ENCODE measurements around the gene KIF23. TPM values are rescaled to one million over a fixed set of nuclear protein-coding genes. Genes with fewer than 3 reads are reported as not detected.
A peak's percentile ranks its signal among the peaks of the same experiment; 100 is the strongest.

KIF23 gene
- total and polyA plus RNA-seq, 5 donors from 2014 or later = 0.74 to 3.8 (median 1.2) TPM

- H3K9me3 Mint-ChIP-seq = no peaks in the 10 kb centered on the region
- no peak for ATAC-seq (ENCODE audit: low read depth in 2 of 2)
- H3K27me3 Mint-ChIP-seq = peaks cover 9% of the 10 kb centered on the region
- Histone ChIP-seq H3K4me1 (ENCODE audit: control insufficient read depth, insufficient read depth, low read length, poor library complexity, severe bottlenecking) (peaks cover 5% of the 10 kb centered on the region), H3K4me3 (ENCODE audit: low read depth, low read length) (no peak overlapping the region), H3K36me3 (ENCODE audit: control insufficient read depth, insufficient read depth, low read length) (no peaks in the 10 kb centered on the region), H3K27me3 (ENCODE audit: control insufficient read depth, insufficient read depth, low read length) (no peaks in the 10 kb centered on the region), H3K27ac (ENCODE audit: insufficient read depth, low read length, poor library complexity, severe bottlenecking) (no peak overlapping the region), H3K9me3 (ENCODE audit: control insufficient read depth in 2 of 2, low read length in 2 of 2) (no peaks in the 10 kb centered on the region)
- no peak overlapping the region for H3K4me3 Mint-ChIP-seq
- DNase-seq = no peak
- peaks cover 0 to 10% (median 5%) of the 10 kb centered on the region in 4 donors for H3K4me1 Mint-ChIP-seq
- H3K36me3 Mint-ChIP-seq = no peaks in the 10 kb centered on the region
- no peak overlapping the region for H3K27ac Mint-ChIP-seq
These were observed 15.7 kb upstream of the KIF23 start for GRCh38 chr15:69398491-69398891.

- Histone ChIP-seq H3K27me3 (ENCODE audit: control insufficient read depth, insufficient read depth, low read length) (peaks cover 2% of the 10 kb centered on the region), H3K4me3 (ENCODE audit: low read depth, low read length) (no peak overlapping the region), H3K4me1 (ENCODE audit: control insufficient read depth, insufficient read depth, low read length, poor library complexity, severe bottlenecking) (no peaks in the 10 kb centered on the region), H3K27ac (ENCODE audit: insufficient read depth, low read length, poor library complexity, severe bottlenecking) (no peak overlapping the region), H3K9me3 (ENCODE audit: control insufficient read depth in 2 of 2, low read length in 2 of 2) (no peaks in the 10 kb centered on the region), H3K36me3 (ENCODE audit: control insufficient read depth, insufficient read depth, low read length) (no peaks in the 10 kb centered on the region)
- ATAC-seq (ENCODE audit: low read depth in 2 of 2) (no peak), DNase-seq (no peak)
- H3K4me1 Mint-ChIP-seq = no peaks in the 10 kb centered on the region
- H3K27ac Mint-ChIP-seq = no peak overlapping the region
- no peaks in the 10 kb centered on the region for H3K9me3 Mint-ChIP-seq
- H3K27me3 Mint-ChIP-seq = peaks cover 18% of the 10 kb centered on the region
- no peak overlapping the region for H3K4me3 Mint-ChIP-seq
- H3K36me3 Mint-ChIP-seq = no peaks in the 10 kb centered on the region
These were observed 13.3 kb upstream of the KIF23 start for GRCh38 chr15:69400850-69401249.

GRCh38 chr15:69402816-69403215, 11.3 kb upstream of the KIF23 start:
- no peaks in the 10 kb centered on the region for H3K36me3 ChIP-seq (ENCODE audit: control insufficient read depth, insufficient read depth, low read length)
- H3K27me3 ChIP-seq (ENCODE audit: control insufficient read depth, insufficient read depth, low read length) = peaks cover 2% of the 10 kb centered on the region
- no peak for DNase-seq
- Mint-ChIP-seq H3K27me3 (peaks cover 16% of the 10 kb centered on the region), H3K27ac (no peak overlapping the region), H3K4me1 (no peaks in the 10 kb centered on the region), H3K4me3 (no peak overlapping the region), H3K9me3 (no peaks in the 10 kb centered on the region), H3K36me3 (no peaks in the 10 kb centered on the region)
- no peaks in the 10 kb centered on the region for H3K4me1 ChIP-seq (ENCODE audit: control insufficient read depth, insufficient read depth, low read length, poor library complexity, severe bottlenecking)
- ATAC-seq (ENCODE audit: low read depth in 2 of 2) = no peak
- H3K4me3 ChIP-seq (ENCODE audit: low read depth, low read length) = no peak overlapping the region
- H3K9me3 ChIP-seq (ENCODE audit: control insufficient read depth in 2 of 2, low read length in 2 of 2) = no peaks in the 10 kb centered on the region
- no peak overlapping the region for H3K27ac ChIP-seq (ENCODE audit: insufficient read depth, low read length, poor library complexity, severe bottlenecking)

- Histone ChIP-seq H3K27me3 (ENCODE audit: control insufficient read depth, insufficient read depth, low read length) (peaks cover 2% of the 10 kb centered on the region), H3K4me1 (ENCODE audit: control insufficient read depth, insufficient read depth, low read length, poor library complexity, severe bottlenecking) (no peaks in the 10 kb centered on the region), H3K36me3 (ENCODE audit: control insufficient read depth, insufficient read depth, low read length) (no peaks in the 10 kb centered on the region), H3K27ac (ENCODE audit: insufficient read depth, low read length, poor library complexity, severe bottlenecking) (no peak overlapping the region), H3K9me3 (ENCODE audit: control insufficient read depth in 2 of 2, low read length in 2 of 2) (no peaks in the 10 kb centered on the region), H3K4me3 (ENCODE audit: low read depth, low read length) (no peak overlapping the region)
- H3K9me3 Mint-ChIP-seq = no peaks in the 10 kb centered on the region
- H3K4me3 Mint-ChIP-seq = no peak overlapping the region
- H3K4me1 Mint-ChIP-seq = no peaks in the 10 kb centered on the region
- H3K27ac Mint-ChIP-seq = no peak overlapping the region
- no peak for DNase-seq
- no peak for ATAC-seq (ENCODE audit: low read depth in 2 of 2)
- no peaks in the 10 kb centered on the region for H3K36me3 Mint-ChIP-seq
- H3K27me3 Mint-ChIP-seq = peaks cover 19% of the 10 kb centered on the region
These were observed 10.6 kb upstream of the KIF23 start for GRCh38 chr15:69403594-69403993.

- Mint-ChIP-seq H3K9me3 (no peaks in the 10 kb centered on the region), H3K27ac (no peak overlapping the region), H3K4me3 (no peak overlapping the region), H3K4me1 (no peaks in the 10 kb centered on the region), H3K36me3 (no peaks in the 10 kb centered on the region), H3K27me3 (peaks cover 19% of the 10 kb centered on the region)
- Histone ChIP-seq H3K27me3 (ENCODE audit: control insufficient read depth, insufficient read depth, low read length) (peaks cover 4% of the 10 kb centered on the region), H3K4me3 (ENCODE audit: low read depth, low read length) (no peak overlapping the region), H3K36me3 (ENCODE audit: control insufficient read depth, insufficient read depth, low read length) (no peaks in the 10 kb centered on the region), H3K9me3 (ENCODE audit: control insufficient read depth in 2 of 2, low read length in 2 of 2) (no peaks in the 10 kb centered on the region), H3K27ac (ENCODE audit: insufficient read depth, low read length, poor library complexity, severe bottlenecking) (no peak overlapping the region), H3K4me1 (ENCODE audit: control insufficient read depth, insufficient read depth, low read length, poor library complexity, severe bottlenecking) (no peaks in the 10 kb centered on the region)
- ATAC-seq (ENCODE audit: low read depth in 2 of 2) (no peak), DNase-seq (no peak)
These were observed 9.0 kb upstream of the KIF23 start for GRCh38 chr15:69405110-69405509.

GRCh38 chr15:69407719-69408400, 6.3 kb upstream of the KIF23 start:
- Histone ChIP-seq H3K27ac (ENCODE audit: insufficient read depth, low read length, poor library complexity, severe bottlenecking) (no peak overlapping the region), H3K4me3 (ENCODE audit: low read depth, low read length) (no peak overlapping the region), H3K27me3 (ENCODE audit: control insufficient read depth, insufficient read depth, low read length) (peaks cover 7% of the 10 kb centered on the region), H3K4me1 (ENCODE audit: control insufficient read depth, insufficient read depth, low read length, poor library complexity, severe bottlenecking) (no peaks in the 10 kb centered on the region), H3K36me3 (ENCODE audit: control insufficient read depth, insufficient read depth, low read length) (no peaks in the 10 kb centered on the region), H3K9me3 (ENCODE audit: control insufficient read depth in 2 of 2, low read length in 2 of 2) (no peaks in the 10 kb centered on the region)
- no peaks in the 10 kb centered on the region for H3K4me1 Mint-ChIP-seq
- H3K9me3 Mint-ChIP-seq = no peaks in the 10 kb centered on the region
- DNase-seq (no peak), ATAC-seq (ENCODE audit: low read depth in 2 of 2) (no peak)
- H3K36me3 Mint-ChIP-seq = no peaks in the 10 kb centered on the region
- peaks cover 22% of the 10 kb centered on the region for H3K27me3 Mint-ChIP-seq
- no peak overlapping the region for H3K27ac Mint-ChIP-seq
- H3K4me3 Mint-ChIP-seq = no peak overlapping the region

GRCh38 chr15:69408841-69409240, 5.3 kb upstream of the KIF23 start:
- H3K36me3 Mint-ChIP-seq = no peaks in the 10 kb centered on the region

GRCh38 chr15:69410248-69410874, 3.8 kb upstream of the KIF23 start:
- Mint-ChIP-seq H3K4me3 (no peak overlapping the region), H3K9me3 (no peaks in the 10 kb centered on the region), H3K27ac (no peak overlapping the region), H3K27me3 (peaks cover 20% of the 10 kb centered on the region), H3K36me3 (no peaks in the 10 kb centered on the region), H3K4me1 (peaks cover 5 to 14% (median 11%) of the 10 kb centered on the region in 4 donors)
- Histone ChIP-seq H3K4me1 (ENCODE audit: control insufficient read depth, insufficient read depth, low read length, poor library complexity, severe bottlenecking) (peaks cover 11% of the 10 kb centered on the region), H3K27me3 (ENCODE audit: control insufficient read depth, insufficient read depth, low read length) (peaks cover 7% of the 10 kb centered on the region), H3K4me3 (ENCODE audit: low read depth, low read length) (no peak overlapping the region), H3K27ac (ENCODE audit: insufficient read depth, low read length, poor library complexity, severe bottlenecking) (no peak overlapping the region), H3K9me3 (ENCODE audit: control insufficient read depth in 2 of 2, low read length in 2 of 2) (no peaks in the 10 kb centered on the region), H3K36me3 (ENCODE audit: control insufficient read depth, insufficient read depth, low read length) (no peaks in the 10 kb centered on the region)
- ATAC-seq (ENCODE audit: low read depth in 2 of 2) (no peak), DNase-seq (peak in 1 of 3 donors; percentile 16)

More at GRCh38 chr15:69408841-69409240, 5.3 kb upstream of the KIF23 start:
- Histone ChIP-seq H3K27ac (ENCODE audit: insufficient read depth, low read length, poor library complexity, severe bottlenecking) (no peak overlapping the region), H3K4me1 (ENCODE audit: control insufficient read depth, insufficient read depth, low read length, poor library complexity, severe bottlenecking) (peaks cover 2% of the 10 kb centered on the region), H3K9me3 (ENCODE audit: control insufficient read depth in 2 of 2, low read length in 2 of 2) (no peaks in the 10 kb centered on the region), H3K36me3 (ENCODE audit: control insufficient read depth, insufficient read depth, low read length) (no peaks in the 10 kb centered on the region), H3K4me3 (ENCODE audit: low read depth, low read length) (no peak overlapping the region), H3K27me3 (ENCODE audit: control insufficient read depth, insufficient read depth, low read length) (peaks cover 7% of the 10 kb centered on the region)
- Mint-ChIP-seq H3K4me1 (peaks cover under 1 to 7% (median 2%) of the 10 kb centered on the region in 4 donors), H3K27ac (no peak overlapping the region), H3K27me3 (peaks cover 22% of the 10 kb centered on the region), H3K9me3 (no peaks in the 10 kb centered on the region), H3K4me3 (no peak overlapping the region)
- DNase-seq = no peak
- no peak for ATAC-seq (ENCODE audit: low read depth in 2 of 2)
